HEK293 (cell line): ENCODE data around the gene UNC5B.
"Not testable (repeated sequence)": the region's sequence is repeated elsewhere in the genome, so short reads cannot be mapped to it uniquely, and the experiment has no call there.

Experiments used
- CTCF ChIA-PET: fragments of 350-600 bp; formaldehyde crosslinking; extraction: SDS; loops from one replicate; lab custom pipeline; 2021; ENCODE audit warnings: antibody characterized with exemption; lab: Yijun Ruan, JAX
- POLR2A ChIA-PET: fragments of 300-600 bp; formaldehyde crosslinking; extraction: SDS; loops from one replicate; lab custom pipeline; 2020; ENCODE audit warnings: antibody characterized with exemption, inconsistent platforms; lab: Yijun Ruan, JAX
- H3K27ac ChIP-seq: fragments of 200-500 bp; sonication (Bioruptor generic); 2 replicates; pipeline ENCODE4 v1.5.1; 2014; ENCODE audit warnings: low read depth, low read length, control low read depth, inconsistent platforms; ENCODE audit errors: extremely low read depth
- H3K36me3 ChIP-seq, 2 experiments: fragments of 200-500 bp in 1 of 2; sonication (Bioruptor generic) in 1 of 2; 1 replicate in 1 of 2; 2 replicates in 1 of 2; pipeline ENCODE4 v1.5.1; 2014 to 2017; ENCODE audit warnings: inconsistent platforms in 2 of 2, low read length in 2 of 2; ENCODE audit not compliant: control insufficient read depth in 2 of 2, insufficient read depth in 1 of 2
- H3K4me1 ChIP-seq: fragments of 200-500 bp; sonication (Bioruptor generic); 2 replicates; pipeline ENCODE4 v1.5.1; 2014; ENCODE audit warnings: mild to moderate bottlenecking, low read length, inconsistent platforms; ENCODE audit not compliant: control insufficient read depth, insufficient read depth
- H3K4me3 ChIP-seq: 2 replicates; pipeline ENCODE4 v1.5.1; 2011; ENCODE audit warnings: low read depth, mild to moderate bottlenecking, control low read depth, low read length, moderate library complexity
- H3K9me3 ChIP-seq: fragments of 200-500 bp; sonication (Bioruptor generic); 2 replicates; pipeline ENCODE4 v1.5.1; 2014; ENCODE audit warnings: low read depth, low read length, inconsistent platforms; ENCODE audit not compliant: control insufficient read depth, insufficient read depth
- GLI2 ChIP-seq: fragments of 450-650 bp; formaldehyde crosslinking; IDR thresholded peaks from 2 replicates; pipeline ENCODE4; 2017; ENCODE audit warnings: missing biosample characterization, missing genetic modification characterization, low read depth, borderline replicate concordance
- PBX3 ChIP-seq: sonication (generic); formaldehyde crosslinking; IDR thresholded peaks from 2 replicates; pipeline ENCODE4 v1.8.1; 2022; ENCODE audit warnings: mild to moderate bottlenecking, moderate library complexity, missing genetic modification reagents
- REPIN1 ChIP-seq: fragments of 450-650 bp; formaldehyde crosslinking; IDR thresholded peaks from 2 replicates; pipeline ENCODE4 v1.5.1; 2017; ENCODE audit warnings: missing biosample characterization, missing genetic modification characterization, low read depth
- SP2 ChIP-seq: fragments of 450-650 bp; formaldehyde crosslinking; IDR thresholded peaks from 2 replicates; pipeline ENCODE4 v1.5.1; 2016; ENCODE audit warnings: missing biosample characterization, missing genetic modification characterization
- SP7 ChIP-seq: fragments of 450-650 bp; formaldehyde crosslinking; IDR thresholded peaks from 2 replicates; pipeline ENCODE4 v1.5.1; 2016; ENCODE audit warnings: missing biosample characterization, missing genetic modification characterization
- YY1 ChIP-seq: fragments of 450-650 bp; formaldehyde crosslinking; IDR thresholded peaks from 2 replicates; pipeline ENCODE4 v1.5.1; 2018; ENCODE audit warnings: missing biosample characterization, missing genetic modification characterization
- ZNF121 ChIP-seq: fragments of 450-650 bp; formaldehyde crosslinking; IDR thresholded peaks from 2 replicates; pipeline ENCODE4 v1.5.1; 2016; ENCODE audit warnings: missing biosample characterization, missing genetic modification characterization
- ZNF423 ChIP-seq: fragments of 450-650 bp; formaldehyde crosslinking; IDR thresholded peaks from 2 replicates; pipeline ENCODE4 v1.5.1; 2016; ENCODE audit warnings: missing biosample characterization, missing genetic modification characterization
- ZNF514 ChIP-seq: fragments of 450-650 bp; formaldehyde crosslinking; IDR thresholded peaks from 2 replicates; pipeline ENCODE4 v1.5.1; 2016; ENCODE audit warnings: missing biosample characterization, missing genetic modification characterization
- ZNF529 ChIP-seq: fragments of 450-650 bp; formaldehyde crosslinking; IDR thresholded peaks from 2 replicates; pipeline ENCODE4 v1.5.1; 2017; ENCODE audit warnings: missing genetic modification characterization, missing biosample characterization; ENCODE audit not compliant: insufficient replicate concordance
- ZNF624 ChIP-seq: fragments of 450-650 bp; formaldehyde crosslinking; IDR thresholded peaks from 2 replicates; pipeline ENCODE4 v1.5.1; 2017; ENCODE audit warnings: missing biosample characterization, missing genetic modification characterization
- ZNF670 ChIP-seq: fragments of 450-650 bp; formaldehyde crosslinking; IDR thresholded peaks from 2 replicates; pipeline ENCODE4 v1.5.1; 2016; ENCODE audit warnings: missing biosample characterization, missing genetic modification characterization, low read depth
- ZNF830 ChIP-seq: fragments of 450-650 bp; IDR thresholded peaks from 2 replicates; pipeline ENCODE4 v1.5.0; 2018; ENCODE audit warnings: missing biosample characterization, missing genetic modification characterization, low read depth, mild to moderate bottlenecking, moderate library complexity
- TF ChIP-seq, protein P1 (sequence below): fragments of 450-650 bp; formaldehyde crosslinking; IDR thresholded peaks from 2 replicates; pipeline ENCODE4 v1.5.1; 2016; ENCODE audit warnings: missing biosample characterization, missing genetic modification characterization
- TF ChIP-seq, protein P2 (sequence below): fragments of 450-650 bp; formaldehyde crosslinking; conservative IDR thresholded peaks from 2 replicates; pipeline ENCODE4 v1.5.1; 2016; ENCODE audit warnings: low read depth, missing biosample characterization, missing genetic modification characterization

Gene UNC5B

DNA sequence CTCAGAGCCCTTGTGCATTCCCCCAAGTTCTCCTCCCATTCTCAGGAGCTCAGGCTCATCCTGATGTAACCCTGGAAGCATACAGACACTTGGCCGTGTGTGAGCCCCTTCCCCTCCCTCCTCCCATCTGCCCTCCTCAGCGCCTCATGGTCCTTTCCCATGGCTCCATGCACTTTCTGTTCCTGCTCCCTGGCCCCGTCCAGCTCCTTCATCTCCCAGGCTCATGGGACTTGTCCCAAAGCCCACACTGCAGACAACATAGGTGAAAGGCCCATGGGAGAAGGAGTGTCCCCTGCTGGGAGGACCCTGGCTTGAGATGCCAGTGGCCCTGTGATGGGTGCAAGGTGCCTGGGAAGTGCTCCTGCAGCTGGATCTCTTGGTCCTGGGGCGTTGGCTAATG is 82.5 kb downstream of the UNC5B start:
- ChIA-PET CTCF (interaction anchor here (0.6 kb wide), 1 partner anchor 390 kb away, joined by 3 read pairs; no protein-coding TSS in a partner anchor), POLR2A (no interaction called here)
- Histone ChIP-seq H3K27ac (no peak overlapping the region), H3K4me3 (no peak overlapping the region), H3K36me3 (peaks cover 0 to 100% of the 10 kb centered on the region in 2 experiments; a peak in 1 of 3 replicates), H3K9me3 (no peaks in the 10 kb centered on the region), H3K4me1 (no peaks in the 10 kb centered on the region)
- TF ChIP-seq, protein P1, sequence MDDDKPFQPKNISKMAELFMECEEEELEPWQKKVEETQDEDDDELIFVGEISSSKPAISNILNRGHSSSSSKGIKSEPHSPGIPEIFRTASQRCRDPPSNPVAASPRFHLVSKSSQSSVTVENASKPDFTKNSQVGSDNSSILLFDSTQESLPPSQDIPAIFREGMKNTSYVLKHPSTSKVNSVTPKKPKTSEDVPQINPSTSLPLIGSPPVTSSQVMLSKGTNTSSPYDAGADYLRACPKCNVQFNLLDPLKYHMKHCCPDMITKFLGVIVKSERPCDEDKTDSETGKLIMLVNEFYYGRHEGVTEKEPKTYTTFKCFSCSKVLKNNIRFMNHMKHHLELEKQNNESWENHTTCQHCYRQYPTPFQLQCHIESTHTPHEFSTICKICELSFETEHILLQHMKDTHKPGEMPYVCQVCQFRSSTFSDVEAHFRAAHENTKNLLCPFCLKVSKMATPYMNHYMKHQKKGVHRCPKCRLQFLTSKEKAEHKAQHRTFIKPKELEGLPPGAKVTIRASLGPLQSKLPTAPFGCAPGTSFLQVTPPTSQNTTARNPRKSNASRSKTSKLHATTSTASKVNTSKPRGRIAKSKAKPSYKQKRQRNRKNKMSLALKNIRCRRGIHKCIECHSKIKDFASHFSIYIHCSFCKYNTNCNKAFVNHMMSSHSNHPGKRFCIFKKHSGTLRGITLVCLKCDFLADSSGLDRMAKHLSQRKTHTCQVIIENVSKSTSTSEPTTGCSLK (tag by site-specific recombination), result no peak
- no peak for TF ChIP-seq ZNF624 (tag by site-specific recombination)
- no peak for TF ChIP-seq SP2
- TF ChIP-seq ZNF514 (tag by site-specific recombination), result no peak
- TF ChIP-seq, protein P2, sequence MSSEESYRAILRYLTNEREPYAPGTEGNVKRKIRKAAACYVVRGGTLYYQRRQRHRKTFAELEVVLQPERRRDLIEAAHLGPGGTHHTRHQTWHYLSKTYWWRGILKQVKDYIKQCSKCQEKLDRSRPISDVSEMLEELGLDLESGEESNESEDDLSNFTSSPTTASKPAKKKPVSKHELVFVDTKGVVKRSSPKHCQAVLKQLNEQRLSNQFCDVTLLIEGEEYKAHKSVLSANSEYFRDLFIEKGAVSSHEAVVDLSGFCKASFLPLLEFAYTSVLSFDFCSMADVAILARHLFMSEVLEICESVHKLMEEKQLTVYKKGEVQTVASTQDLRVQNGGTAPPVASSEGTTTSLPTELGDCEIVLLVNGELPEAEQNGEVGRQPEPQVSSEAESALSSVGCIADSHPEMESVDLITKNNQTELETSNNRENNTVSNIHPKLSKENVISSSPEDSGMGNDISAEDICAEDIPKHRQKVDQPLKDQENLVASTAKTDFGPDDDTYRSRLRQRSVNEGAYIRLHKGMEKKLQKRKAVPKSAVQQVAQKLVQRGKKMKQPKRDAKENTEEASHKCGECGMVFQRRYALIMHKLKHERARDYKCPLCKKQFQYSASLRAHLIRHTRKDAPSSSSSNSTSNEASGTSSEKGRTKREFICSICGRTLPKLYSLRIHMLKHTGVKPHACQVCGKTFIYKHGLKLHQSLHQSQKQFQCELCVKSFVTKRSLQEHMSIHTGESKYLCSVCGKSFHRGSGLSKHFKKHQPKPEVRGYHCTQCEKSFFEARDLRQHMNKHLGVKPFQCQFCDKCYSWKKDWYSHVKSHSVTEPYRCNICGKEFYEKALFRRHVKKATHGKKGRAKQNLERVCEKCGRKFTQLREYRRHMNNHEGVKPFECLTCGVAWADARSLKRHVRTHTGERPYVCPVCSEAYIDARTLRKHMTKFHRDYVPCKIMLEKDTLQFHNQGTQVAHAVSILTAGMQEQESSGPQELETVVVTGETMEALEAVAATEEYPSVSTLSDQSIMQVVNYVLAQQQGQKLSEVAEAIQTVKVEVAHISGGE, result no peak
- no peak for TF ChIP-seq GLI2 (tag by site-specific recombination)
- TF ChIP-seq ZNF529 (tag by site-specific recombination), result no peak
- TF ChIP-seq ZNF670, result no peak
- TF ChIP-seq YY1, result no peak
- no peak for TF ChIP-seq PBX3 (CRISPR knock-in tag)
- TF ChIP-seq ZNF830 (tag by site-specific recombination), result no peak

- no peaks in the 10 kb centered on the region for H3K9me3 ChIP-seq
- ChIA-PET CTCF (no interaction called here), POLR2A (no interaction called here)
- no peak overlapping the region for H3K4me3 ChIP-seq
- TF ChIP-seq ZNF423 (tag by site-specific recombination) (no peak), SP2 (0 out of 2 replicates have a peak, but pooled peaks have one; percentile 5)
- H3K36me3 ChIP-seq, result peaks cover 0 to 100% of the 10 kb centered on the region in 2 experiments; a peak in 1 of 3 replicates
- H3K27ac ChIP-seq, result no peak overlapping the region
- H3K4me1 ChIP-seq, result no peaks in the 10 kb centered on the region
Observed at GRCh38 chr10:71295641-71296040, 83.3 kb downstream of the UNC5B start.

- H3K4me3 ChIP-seq, result no peak overlapping the region
- ChIA-PET POLR2A (no interaction called here), CTCF (interaction anchor here (0.7 kb wide), 2 partner anchors 88 to 392 kb away, joined by 3 to 4 read pairs; no protein-coding TSS in a partner anchor)
- H3K4me1 ChIP-seq, result no peaks in the 10 kb centered on the region
- TF ChIP-seq REPIN1 (no peak), SP7 (tag by site-specific recombination) (no peak), ZNF121 (tag by site-specific recombination) (no peak)
- TF ChIP-seq, all 188 proteins: peak for 0
- peaks cover 0 to 100% of the 10 kb centered on the region in 2 experiments; a peak in 1 of 3 replicates for H3K36me3 ChIP-seq
- no peaks in the 10 kb centered on the region for H3K9me3 ChIP-seq
- no peak overlapping the region for H3K27ac ChIP-seq
Observed at GRCh38 chr10:71296086-71296485, 83.7 kb downstream of the UNC5B start.

- CTCF ChIA-PET, result interaction anchor here (0.6 to 0.7 kb wide), 3 partner anchors 88 to 393 kb away, joined by 3 to 4 read pairs (median 3); no protein-coding TSS in a partner anchor
- H3K4me1 ChIP-seq, H3K27ac ChIP-seq, POLR2A ChIA-PET, H3K4me3 ChIP-seq, H3K9me3 ChIP-seq: not testable (repeated sequence)
- peaks cover 0 to 100% of the 10 kb centered on the region in 2 experiments; a peak in 1 of 3 replicates for H3K36me3 ChIP-seq
Observed at GRCh38 chr10:71296811-71297210, 84.4 kb downstream of the UNC5B start.
